Activated CD4-positive, CD25-positive, alpha-beta regulatory T cell treated with anti-CD3 and anti-CD28 coated beads, Interleukin-2, amount 50 U/mL, for 72 hours (primary cell): Measurements from ENCODE around the gene AP1M1.
A peak's percentile ranks its signal among the peaks of the same experiment; 100 is the strongest.
"Not testable (repeated sequence)": the region's sequence is repeated elsewhere in the genome, so short reads cannot be mapped to it uniquely, and the experiment has no call there.

Experiments used
- DNase-seq: peaks from one replicate; pipeline ENCODE4 v3.0.0; 2021

AP1M1 gene

DNA sequence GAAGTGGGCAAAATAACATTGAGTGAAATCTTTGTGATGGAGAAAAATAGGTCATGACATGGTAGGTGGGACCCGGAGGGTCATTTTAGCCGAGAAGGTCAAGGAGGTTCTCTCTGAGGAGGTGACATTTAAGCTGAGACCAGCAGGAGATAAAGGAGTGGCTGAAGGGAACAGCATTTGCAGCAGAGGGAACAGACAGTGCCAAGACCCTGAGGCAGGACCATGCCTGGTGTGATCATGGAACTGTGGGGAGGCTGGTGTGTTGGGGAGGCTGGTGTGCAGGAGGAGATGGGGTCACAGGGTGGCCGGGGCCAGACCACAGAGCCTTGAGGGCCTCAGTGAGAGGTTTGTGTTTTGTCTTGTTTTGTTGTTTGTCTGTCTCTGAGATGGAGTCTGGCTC lies 67.5 kb downstream of the AP1M1 start:
- DNase-seq, result no peak

DNA sequence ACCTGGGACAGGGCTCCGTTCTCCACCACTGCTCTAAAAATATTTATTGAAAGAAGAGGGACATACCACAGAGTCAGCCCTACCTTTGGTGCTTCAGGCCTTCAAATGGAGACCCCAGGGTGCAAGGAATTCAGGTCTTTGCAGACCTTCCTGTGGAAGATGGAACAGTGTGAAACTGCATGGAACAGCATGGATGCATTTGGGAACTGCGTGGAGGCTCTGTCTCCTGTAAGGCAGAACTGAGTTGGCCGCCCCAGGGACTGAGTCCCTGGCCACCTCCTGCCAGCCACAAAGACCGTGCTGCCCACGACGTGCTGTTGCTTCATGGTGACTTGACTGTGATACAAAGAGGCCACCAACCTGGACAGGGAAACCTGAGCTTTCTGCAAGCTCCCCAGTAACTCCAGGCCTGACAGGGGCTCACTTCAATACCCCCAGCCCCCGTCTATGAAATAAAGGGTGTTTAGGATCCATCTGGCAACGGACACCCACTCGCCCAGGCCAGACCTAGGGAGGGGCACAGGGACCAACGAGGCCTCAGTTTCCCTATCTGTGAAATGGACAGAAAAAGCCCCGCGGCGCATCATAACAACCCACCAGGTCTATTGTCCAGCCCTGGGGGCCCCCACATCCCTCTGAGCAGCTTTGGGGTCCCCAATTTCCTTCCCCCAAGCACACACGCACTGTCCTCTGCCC lies 68.3 kb downstream of the AP1M1 start:
- DNase-seq, result no peak

DNA sequence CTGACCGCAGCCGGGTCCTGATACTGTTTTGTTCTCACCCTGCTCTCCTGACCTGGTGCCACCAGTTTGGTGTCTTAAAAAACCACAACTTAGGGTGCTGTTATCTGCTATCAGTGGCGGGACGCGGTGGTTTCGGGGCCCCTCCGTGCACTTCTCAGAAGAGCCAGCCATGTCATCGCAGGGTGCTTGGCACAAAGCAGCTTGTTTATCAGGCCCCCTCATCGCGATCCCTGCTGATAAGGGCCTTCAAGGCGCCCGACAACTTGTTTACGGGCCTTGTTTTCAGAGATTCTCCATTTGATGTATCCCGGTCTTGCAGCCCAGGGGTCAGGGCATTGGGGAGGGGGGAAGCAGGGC lies 68.9 kb downstream of the AP1M1 start:
- DNase-seq, result peak; percentile 46

DNA sequence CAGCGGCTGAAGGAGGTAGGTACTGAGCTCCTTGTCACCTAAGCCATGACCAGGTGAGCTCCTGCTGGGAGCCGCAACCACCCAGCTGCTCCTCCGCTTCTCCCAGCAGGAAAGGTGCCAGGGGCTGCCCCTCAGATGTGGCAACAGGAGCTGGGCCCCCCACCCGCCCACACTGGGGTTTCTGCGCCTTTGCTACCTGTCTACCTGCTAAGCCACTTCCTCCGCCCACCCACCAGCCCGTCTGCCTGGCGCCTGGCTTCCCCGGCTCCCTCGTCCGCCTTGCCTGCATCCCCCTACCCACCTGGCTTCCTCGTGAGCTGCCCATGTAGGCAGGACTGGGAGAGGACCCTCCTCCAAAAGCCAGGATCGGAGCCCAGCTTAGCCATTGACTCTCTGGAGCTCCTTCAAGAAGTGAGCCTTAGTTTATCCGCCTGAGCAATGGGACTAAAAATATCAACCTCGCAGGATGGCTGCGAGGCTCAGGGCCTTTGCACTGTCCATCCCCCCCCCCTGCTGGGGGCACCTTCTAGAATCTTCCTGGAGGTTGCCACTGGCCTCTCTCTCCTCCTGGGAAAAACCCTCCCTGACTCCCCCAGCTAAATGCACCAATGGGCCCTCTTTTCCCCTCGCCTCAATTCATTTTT lies 71.1 kb downstream of the AP1M1 start:
- no peak for DNase-seq

GRCh38 chr19:16272945-16273344 lies 75.2 kb downstream of the AP1M1 start:
- no peak for DNase-seq

GRCh38 chr19:16274447-16274846 lies 76.7 kb downstream of the AP1M1 start:
- no peak for DNase-seq

DNA sequence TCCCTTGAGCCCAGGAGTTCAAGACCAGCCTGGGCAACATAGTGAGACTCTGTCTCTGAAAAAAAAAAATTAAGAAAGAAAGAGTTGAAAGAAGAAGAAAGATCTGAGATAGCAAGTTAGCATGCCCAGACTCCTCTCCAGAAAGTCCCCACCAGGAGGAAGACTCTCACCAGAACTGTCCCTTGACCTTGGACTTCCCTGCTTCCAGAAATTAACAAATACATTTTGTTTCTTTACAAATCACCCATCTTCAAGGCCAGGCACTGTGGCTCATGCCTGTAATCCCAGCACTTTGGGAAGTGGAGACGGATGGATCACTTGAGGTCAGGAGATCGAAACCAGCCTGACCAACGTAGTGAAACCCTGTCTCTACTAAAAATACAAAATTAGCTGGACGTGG lies 82.6 kb downstream of the AP1M1 start:
- no peak for DNase-seq

DNA sequence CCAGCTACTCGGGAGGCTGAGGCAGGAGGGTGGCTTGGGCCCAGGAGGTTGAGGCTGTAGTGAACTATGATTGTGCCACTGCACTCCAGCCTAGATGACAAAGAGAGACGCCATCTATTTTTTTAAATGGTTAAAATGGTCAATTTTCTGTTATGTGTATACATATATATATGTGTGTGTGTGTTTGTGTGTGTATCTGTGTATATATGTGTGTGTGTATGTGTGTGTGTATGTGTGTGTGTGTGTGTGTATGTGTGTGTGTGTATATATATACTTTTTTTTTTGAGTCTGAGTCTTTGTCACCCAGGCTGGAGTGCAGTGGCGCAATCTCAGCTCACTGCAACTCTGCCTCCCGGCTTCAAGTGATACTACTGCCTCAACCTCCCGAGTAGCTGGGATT lies 84.0 kb downstream of the AP1M1 start:
- DNase-seq, result no peak

DNA sequence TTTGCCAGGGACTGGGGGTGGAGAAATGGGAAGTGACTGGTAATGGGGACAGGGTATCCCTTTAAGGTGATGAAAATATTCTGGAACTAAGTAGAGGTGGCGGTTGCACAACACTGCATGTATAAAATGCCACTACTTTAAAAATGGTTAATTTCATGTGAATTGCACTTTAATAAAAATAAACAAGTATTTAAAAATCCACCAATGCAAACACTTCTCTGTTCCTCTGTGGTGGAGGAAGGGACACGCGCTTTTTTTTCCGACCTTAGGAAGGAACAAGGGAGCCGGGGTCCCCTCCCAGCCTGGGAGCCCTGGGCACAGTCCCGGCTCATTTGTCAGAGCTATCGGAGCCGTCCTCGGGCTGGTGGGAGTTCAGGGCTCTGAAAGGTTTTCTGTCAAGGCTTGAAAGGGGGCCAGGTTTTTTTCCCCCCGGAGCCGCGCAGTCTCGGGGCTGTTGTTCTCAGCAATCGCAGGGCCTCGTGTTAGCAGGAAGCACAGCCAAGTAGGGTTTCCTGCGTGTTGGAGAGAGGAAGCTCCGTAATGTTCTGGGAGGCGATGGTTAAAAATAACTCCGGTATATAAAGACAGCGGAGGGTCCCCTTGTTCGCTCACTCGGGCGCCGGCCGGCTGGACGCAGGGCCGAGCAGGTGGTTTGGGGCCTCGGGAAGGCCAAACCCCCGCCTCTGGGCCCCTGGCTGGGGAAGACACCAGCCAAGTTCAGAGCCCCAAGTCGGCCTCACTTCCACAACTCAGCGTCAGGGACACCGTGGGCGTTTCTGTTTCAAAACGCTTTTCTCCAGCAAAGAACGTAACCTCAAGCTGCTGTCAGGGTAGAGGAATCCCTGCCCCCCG lies 85.7 kb downstream of the AP1M1 start:
- DNase-seq, result peak; percentile 49

- no peak for DNase-seq
These were observed 86.8 kb downstream of the AP1M1 start for GRCh38 chr19:16284505-16284904.

DNA sequence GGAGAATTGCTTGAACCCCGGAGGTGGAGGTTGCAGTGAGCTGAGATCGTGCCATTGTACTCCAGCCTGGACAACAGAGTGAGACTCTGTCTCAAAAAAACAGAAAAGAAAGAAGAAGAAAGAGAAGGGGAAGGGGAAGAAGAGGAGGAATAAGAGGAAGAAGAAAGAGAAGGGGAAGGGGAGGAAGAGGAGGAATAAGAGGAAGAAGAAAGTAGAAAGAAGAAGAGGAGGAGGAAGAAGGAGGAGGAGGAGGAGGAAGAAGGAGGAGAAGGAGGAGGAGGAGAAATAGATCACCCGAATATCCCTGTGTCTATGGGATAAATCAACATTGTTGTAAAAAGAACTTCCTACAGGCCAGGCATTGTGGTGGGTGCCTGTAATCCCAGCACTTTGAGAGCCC lies 87.4 kb downstream of the AP1M1 start:
- DNase-seq, result not testable (repeated sequence)

DNA sequence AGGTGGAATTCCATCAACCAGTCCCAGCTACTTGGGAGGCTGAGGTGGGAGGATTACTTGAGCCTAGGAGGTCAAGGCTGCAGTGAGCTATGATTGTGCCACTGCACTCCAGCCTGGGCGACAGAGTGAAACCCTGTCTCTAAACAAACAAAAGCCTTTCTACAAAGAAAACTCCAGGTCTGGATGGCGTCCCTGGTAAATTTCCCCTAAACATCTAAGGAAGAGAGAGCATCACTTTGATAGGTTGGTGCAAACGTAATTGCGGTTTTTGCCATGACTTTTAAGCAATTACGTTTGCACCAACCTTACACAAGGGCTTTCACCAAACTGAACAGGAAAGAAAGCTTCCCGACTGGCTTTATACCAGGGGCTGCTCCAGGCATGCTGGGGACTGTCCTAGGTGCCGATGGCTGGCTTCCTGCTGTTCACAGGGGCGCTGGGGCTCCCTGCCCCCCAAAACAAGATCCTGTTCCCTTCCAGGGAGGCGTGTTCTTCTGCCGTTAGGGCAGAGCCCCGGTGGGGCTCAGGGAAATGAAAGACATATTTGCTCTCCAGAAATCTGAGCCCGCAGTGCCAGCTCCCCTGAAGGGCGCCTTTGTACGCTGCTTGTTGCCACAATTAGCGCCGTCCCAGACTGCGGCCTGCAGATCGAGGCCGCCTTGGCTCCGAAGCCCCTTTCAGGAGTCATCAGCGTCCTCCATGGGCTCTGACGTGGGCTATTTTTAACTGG lies 88.2 kb downstream of the AP1M1 start:
- DNase-seq, result no peak

DNA sequence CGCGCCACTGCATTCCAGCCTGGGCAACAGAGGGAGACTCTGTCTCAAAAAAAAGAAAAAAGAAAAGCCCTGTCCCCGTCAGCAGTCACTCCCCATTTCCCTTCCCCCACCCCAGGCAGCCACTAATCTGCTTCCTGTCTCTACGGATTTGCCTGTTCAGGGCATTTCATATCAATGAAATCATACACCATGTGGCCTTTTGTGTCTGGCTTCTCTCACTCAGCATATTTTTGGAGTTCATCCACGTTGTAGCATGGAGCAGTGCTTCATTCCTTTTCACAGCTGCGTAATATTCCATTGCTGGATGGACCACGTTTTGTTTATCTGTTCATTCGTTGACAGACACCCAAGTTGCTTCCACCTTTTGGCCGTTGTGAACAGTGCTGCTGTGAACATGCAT lies 90.8 kb downstream of the AP1M1 start:
- DNase-seq, result no peak

GRCh38 chr19:16289594-16289993 lies 91.9 kb downstream of the AP1M1 start:
- no peak for DNase-seq

GRCh38 chr19:16290692-16291091 lies 93.0 kb downstream of the AP1M1 start:
- DNase-seq, result no peak

DNA sequence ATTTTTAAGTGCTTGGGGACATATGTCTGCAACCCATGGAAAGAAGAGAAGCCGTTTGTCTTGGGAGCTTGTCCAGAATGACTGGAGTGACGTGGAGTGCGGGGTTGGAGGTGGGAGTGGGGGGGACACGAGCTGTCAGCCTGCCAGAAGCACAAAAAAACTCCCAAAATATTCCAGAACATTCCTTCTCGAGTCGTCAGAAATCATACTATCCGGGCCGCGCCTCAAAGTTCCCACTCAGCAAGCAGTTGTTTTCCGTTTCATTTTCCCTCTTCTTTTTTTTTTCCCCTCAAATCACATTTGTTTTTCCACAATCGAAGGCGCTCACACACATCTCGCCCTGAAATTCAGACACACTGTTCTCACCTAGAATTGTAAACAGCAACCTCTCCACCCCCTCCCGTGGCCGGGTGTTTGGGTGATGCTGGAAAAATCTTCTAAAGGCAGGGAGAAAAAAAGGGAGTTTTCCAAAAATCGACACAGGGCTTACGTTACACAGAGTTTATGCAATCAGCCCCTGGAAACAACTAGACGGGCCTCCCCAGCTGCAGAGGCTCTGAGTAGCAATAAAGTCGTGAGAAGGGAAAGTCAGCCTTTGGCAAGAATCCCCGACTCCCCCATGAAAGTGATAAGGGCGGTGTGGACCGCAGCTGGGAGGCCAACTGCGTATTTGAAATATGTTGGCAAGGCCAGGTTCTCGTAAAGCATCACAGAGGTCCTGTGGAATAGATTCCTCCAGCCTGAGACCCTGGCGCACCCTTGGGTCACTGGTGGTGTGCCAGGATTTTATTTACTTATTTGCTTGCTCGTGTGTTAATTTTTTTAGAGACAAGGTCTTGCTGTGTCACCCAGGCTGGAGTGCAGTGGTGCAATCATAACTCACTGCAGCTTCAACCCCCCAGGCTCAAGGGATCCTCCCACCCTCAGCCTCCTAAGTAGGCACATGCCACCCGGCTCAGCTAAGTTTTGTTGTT lies 95.7 kb downstream of the AP1M1 start:
- DNase-seq, result no peak

GRCh38 chr19:16295057-16295456 lies 97.3 kb downstream of the AP1M1 start:
- DNase-seq, result no peak
